ENCODE data around the gene PIEZO2.

GRCh38 chr18:11000071-11000470, 149.3 kb downstream of the PIEZO2 start:
- no peak for TF ChIP-seq CTCF (IDR thresholded peaks at IDR 0.05)
- no peak for TF ChIP-seq POLR2AphosphoS5 (IDR thresholded peaks at IDR 0.05)
- TF ChIP-seq EP300 (IDR thresholded peaks at IDR 0.05) = no peak
- no peak for TF ChIP-seq POLR2A (IDR thresholded peaks at IDR 0.05)

Data from upper lobe of left lung (tissue), 4 donors.